Trophoblast cell (in vitro differentiated cells and primary cell): ENCODE data around the gene TMEM9B.

ENCODE experiments used
- DNase-seq, 2 donors: peaks; one replicate each; pipeline ENCODE4 v3.0.0-alpha.2; 2016
- H2AFZ ChIP-seq: 2 replicates; pipeline ENCODE4 v1.6.1; 2013; ENCODE audit warnings: low read length, moderate library complexity, mild to moderate bottlenecking; ENCODE audit not compliant: insufficient read depth, poor library complexity
- H2AK5ac ChIP-seq: 2 replicates; pipeline ENCODE4 v1.6.1; 2013; ENCODE audit warnings: mild to moderate bottlenecking, low read length
- H2BK120ac ChIP-seq: 2 replicates; pipeline ENCODE4 v1.6.1; 2013; ENCODE audit warnings: low read length, mild to moderate bottlenecking, moderate library complexity; ENCODE audit not compliant: insufficient read depth, poor library complexity
- H2BK12ac ChIP-seq: 2 replicates; pipeline ENCODE4 v1.6.1; 2013; ENCODE audit warnings: mild to moderate bottlenecking, low read length, moderate library complexity
- H2BK5ac ChIP-seq: 2 replicates; pipeline ENCODE4 v1.6.1; 2013; ENCODE audit warnings: low read length, low read depth, moderate library complexity, mild to moderate bottlenecking; ENCODE audit not compliant: poor library complexity
- H3K14ac ChIP-seq: 2 replicates; pipeline ENCODE4 v1.6.1; 2013; ENCODE audit warnings: mild to moderate bottlenecking, low read length
- H3K18ac ChIP-seq: 2 replicates; pipeline ENCODE4 v1.6.1; 2013; ENCODE audit warnings: mild to moderate bottlenecking, low read length
- H3K23ac ChIP-seq: 2 replicates; pipeline ENCODE4 v1.6.1; 2013; ENCODE audit warnings: low read length
- H3K27ac ChIP-seq: 2 replicates; pipeline ENCODE4 v1.5.1; 2013; ENCODE audit warnings: low read depth, mild to moderate bottlenecking, inconsistent platforms, low read length, moderate library complexity
- H3K27me3 ChIP-seq: 2 replicates; pipeline ENCODE4 v1.6.1; 2013; ENCODE audit warnings: inconsistent platforms, mild to moderate bottlenecking, low read length, moderate library complexity; ENCODE audit not compliant: insufficient read depth
- H3K36me3 ChIP-seq, 2 experiments: 1 replicate in 1 of 2; 2 replicates in 1 of 2; pipeline ENCODE4 v1.6.1; 2013; ENCODE audit warnings: low read length in 2 of 2, mild to moderate bottlenecking in 2 of 2, moderate library complexity in 1 of 2; ENCODE audit not compliant: insufficient read depth in 2 of 2, control insufficient read depth in 1 of 2
- H3K4ac ChIP-seq: 2 replicates; pipeline ENCODE4 v1.6.1; 2013; ENCODE audit warnings: low read depth, mild to moderate bottlenecking, low read length, moderate library complexity
- H3K4me1 ChIP-seq, 2 experiments: 1 replicate in 1 of 2; 2 replicates in 1 of 2; pipeline ENCODE4 v1.6.1; 2013; ENCODE audit warnings: low read length in 2 of 2, mild to moderate bottlenecking in 2 of 2, moderate library complexity in 1 of 2; ENCODE audit not compliant: insufficient read depth in 2 of 2, control insufficient read depth in 1 of 2
- H3K4me2 ChIP-seq: 2 replicates; pipeline ENCODE4 v1.6.1; 2013; ENCODE audit warnings: inconsistent platforms, mild to moderate bottlenecking, low read length, moderate library complexity
- H3K4me3 ChIP-seq: 2 replicates; pipeline ENCODE4 v1.5.1; 2013; ENCODE audit warnings: mild to moderate bottlenecking, low read depth, low read length, inconsistent platforms
- H3K79me1 ChIP-seq: one replicate; pipeline ENCODE4 v1.6.1; 2013; ENCODE audit warnings: low read length
- H3K79me2 ChIP-seq: 2 replicates; pipeline ENCODE4 v1.6.1; 2013; ENCODE audit warnings: low read length, mild to moderate bottlenecking; ENCODE audit not compliant: control insufficient read depth, insufficient read depth, poor library complexity
- H3K9ac ChIP-seq: 2 replicates; pipeline ENCODE4 v1.6.1; 2013; ENCODE audit warnings: mild to moderate bottlenecking, low read length
- H3K9me3 ChIP-seq: 2 replicates; pipeline ENCODE4 v1.6.1; 2013; ENCODE audit warnings: low read depth, mild to moderate bottlenecking, control low read depth, inconsistent platforms, low read length; ENCODE audit not compliant: insufficient read depth
- H4K12ac ChIP-seq: 2 replicates; pipeline ENCODE4 v1.6.1; 2013; ENCODE audit warnings: low read depth, mild to moderate bottlenecking, low read length, moderate library complexity
- H4K8ac ChIP-seq: 2 replicates; pipeline ENCODE4 v1.6.1; 2013; ENCODE audit warnings: low read depth, mild to moderate bottlenecking, low read length, moderate library complexity
- H4K91ac ChIP-seq: one replicate; pipeline ENCODE4 v1.6.1; 2013; ENCODE audit warnings: low read depth, mild to moderate bottlenecking, low read length, moderate library complexity
- WGBS: extraction: QIAGEN DNeasy Blood & Tissue Kit; methylation state at CpG from one replicate; pipeline ENCODE4 v1.1.7; 2013; ENCODE audit warnings: missing lambda C conversion rate; ENCODE audit not compliant: insufficient read length, insufficient coverage; ENCODE audit errors: extremely low coverage; 5-methylcytosine and 5-hydroxymethylcytosine counted together

Gene TMEM9B

DNA sequence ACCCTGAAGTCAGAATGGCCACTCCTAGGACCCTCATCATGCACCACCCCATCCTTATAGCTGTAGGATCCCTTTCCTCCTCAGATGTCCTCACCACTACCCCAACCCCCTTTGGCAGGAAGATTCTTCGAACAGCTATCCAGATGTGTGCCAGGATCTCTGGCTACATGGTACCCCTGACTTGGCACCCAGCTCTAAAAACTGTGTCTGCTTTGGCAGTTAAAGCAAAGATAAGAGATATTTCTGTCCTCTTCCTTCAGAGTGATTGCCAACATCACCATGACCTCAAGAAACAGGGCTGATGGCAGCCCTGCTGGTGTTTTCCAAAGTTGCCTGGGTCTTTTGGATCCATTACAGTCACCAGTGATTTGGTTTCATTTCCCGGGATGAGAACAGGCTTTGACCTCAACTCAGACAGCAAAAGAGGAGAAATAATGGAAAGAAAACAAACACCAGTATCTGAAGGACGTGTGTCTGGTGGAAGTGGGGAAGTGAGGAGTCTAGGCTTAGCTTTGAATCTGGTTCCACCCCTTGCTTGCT lies 43.8 kb upstream of the TMEM9B start:
- no CpG with 5 or more reads among the region's 3 CpGs for WGBS
- H4K12ac ChIP-seq = no peak overlapping the region
- H2AFZ ChIP-seq = no peak overlapping the region

GRCh38 chr11:9005087-9005486 lies 40.8 kb upstream of the TMEM9B start:
- Histone ChIP-seq H3K4me2 (no peak overlapping the region), H4K8ac (no peak overlapping the region), H2BK12ac (no peak overlapping the region), H3K4me1 (peaks cover 12 to 13% of the 10 kb centered on the region in 2 experiments), H2AK5ac (no peak overlapping the region), H3K9me3 (peaks cover 7% of the 10 kb centered on the region), H3K4me3 (no peak overlapping the region), H3K27me3 (peaks cover 29% of the 10 kb centered on the region), H2BK5ac (no peak overlapping the region), H2AFZ (no peak overlapping the region), H3K79me2 (no peaks in the 10 kb centered on the region), H3K36me3 (no peaks in the 10 kb centered on the region), H3K27ac (no peak overlapping the region), H3K14ac (no peak overlapping the region), H2BK120ac (no peak overlapping the region), H4K12ac (no peak overlapping the region), H4K91ac (no peak overlapping the region), H3K79me1 (no peaks in the 10 kb centered on the region), H3K4ac (no peak overlapping the region), H3K9ac (no peak overlapping the region), H3K18ac (no peak overlapping the region), H3K23ac (no peak overlapping the region)
- DNase-seq = no peak
- WGBS = no CpG with 5 or more reads among the region's 4 CpGs

More for the DNA sequence above, 43.8 kb upstream of the TMEM9B start:
- DNase-seq = no peak
- peaks cover 12 to 13% of the 10 kb centered on the region in 2 experiments for H3K4me1 ChIP-seq
- no peak overlapping the region for H4K8ac ChIP-seq
- no peaks in the 10 kb centered on the region for H3K79me2 ChIP-seq
- no peak overlapping the region for H3K23ac ChIP-seq
- H3K36me3 ChIP-seq = no peaks in the 10 kb centered on the region
- no peak overlapping the region for H3K4me2 ChIP-seq
- no peak overlapping the region for H3K14ac ChIP-seq
- H3K4ac ChIP-seq = no peak overlapping the region
- H3K9me3 ChIP-seq = peaks cover 7% of the 10 kb centered on the region
- no peaks in the 10 kb centered on the region for H3K79me1 ChIP-seq
- peaks cover 23% of the 10 kb centered on the region for H3K27me3 ChIP-seq
- H4K91ac ChIP-seq = no peak overlapping the region
- H2BK12ac ChIP-seq = no peak overlapping the region
- no peak overlapping the region for H2AK5ac ChIP-seq
- no peak overlapping the region for H3K27ac ChIP-seq
- no peak overlapping the region for H3K9ac ChIP-seq
- no peak overlapping the region for H2BK120ac ChIP-seq
- no peak overlapping the region for H3K4me3 ChIP-seq
- H3K18ac ChIP-seq = no peak overlapping the region
- no peak overlapping the region for H2BK5ac ChIP-seq

- Histone ChIP-seq H3K36me3 (no peaks in the 10 kb centered on the region), H4K12ac (no peak overlapping the region), H2BK5ac (no peak overlapping the region), H4K8ac (no peak overlapping the region), H2BK12ac (no peak overlapping the region), H3K4me1 (peaks cover 12 to 13% of the 10 kb centered on the region in 2 experiments), H3K4me3 (peak overlapping the region; percentile 65), H2AK5ac (no peak overlapping the region), H3K27ac (no peak overlapping the region), H3K9ac (no peak overlapping the region), H3K23ac (no peak overlapping the region), H4K91ac (no peak overlapping the region), H3K79me1 (no peaks in the 10 kb centered on the region), H3K4me2 (peak overlapping the region; percentile 90), H3K18ac (no peak overlapping the region), H2AFZ (peak overlapping the region; percentile 5), H2BK120ac (no peak overlapping the region), H3K4ac (no peak overlapping the region), H3K14ac (no peak overlapping the region), H3K79me2 (no peaks in the 10 kb centered on the region), H3K27me3 (peaks cover 29% of the 10 kb centered on the region), H3K9me3 (peaks cover 7% of the 10 kb centered on the region)
- no CpG with 5 or more reads among the region's 69 CpGs for WGBS
- DNase-seq = peak in 1 of 2 donors; percentile 15
Observed at GRCh38 chr11:9004183-9004926, 40.1 kb upstream of the TMEM9B start.

- peak; percentile 50 to 64 for DNase-seq
- Histone ChIP-seq H3K79me2 (no peaks in the 10 kb centered on the region), H3K9me3 (peaks cover 7% of the 10 kb centered on the region), H3K23ac (no peak within 1 kb of the TSS), H3K18ac (no peak within 1 kb of the TSS), H3K27ac (no peak within 1 kb of the TSS), H2BK12ac (no peak within 1 kb of the TSS), H3K36me3 (no peaks in the 10 kb centered on the region), H2BK5ac (no peak within 1 kb of the TSS), H3K14ac (no peak within 1 kb of the TSS), H3K79me1 (no peaks in the 10 kb centered on the region), H4K8ac (peak within 1 kb of the TSS; percentile 4), H3K4me1 (peaks cover 12 to 13% of the 10 kb centered on the region in 2 experiments), H2AFZ (peak within 1 kb of the TSS; percentile 81), H3K27me3 (peaks cover 29% of the 10 kb centered on the region), H3K9ac (no peak within 1 kb of the TSS), H3K4me2 (peak within 1 kb of the TSS; percentile 90), H2BK120ac (no peak within 1 kb of the TSS), H3K4me3 (peak within 1 kb of the TSS; percentile 65), H2AK5ac (no peak within 1 kb of the TSS), H3K4ac (no peak within 1 kb of the TSS), H4K91ac (no peak within 1 kb of the TSS), H4K12ac (no peak within 1 kb of the TSS)
- no CpG with 5 or more reads among the region's 83 CpGs for WGBS
Observed at GRCh38 chr11:9003573-9004182, 39.4 kb upstream of the TMEM9B start, which contains the start of gene NRIP3. NRIP3 (minus strand) TSS chr11:9004001; CDS start chr11:9003935, 66 bp downstream.
